ENCODE measurements around the gene ANAPC15. TPM values are rescaled to one million over a fixed set of nuclear protein-coding genes. Genes with fewer than 3 reads are reported as not detected.
"Not testable (repeated sequence)": the region's sequence is repeated elsewhere in the genome, so short reads cannot be mapped to it uniquely, and the experiment has no call there.

Gene ANAPC15
- total RNA-seq, 3 donors from 2014 or later (not counting 1 experiment from before 2014, with no cell fraction given): 22.0 to 38.3 (median 29.7) TPM

- WGBS (ENCODE audit: insufficient coverage): 95% methylated on average over 4 of the region's 4 CpGs
- peaks cover 3% of the 10 kb centered on the region for H3K4me1 ChIP-seq (ENCODE audit: control insufficient read depth, insufficient read depth, low read length)
- H3K9me3 Mint-ChIP-seq: no peaks in the 10 kb centered on the region
- H3K36me3 ChIP-seq (ENCODE audit: control insufficient read depth, insufficient read depth, low read length): no peaks in the 10 kb centered on the region
- DNase-seq (no peak), ATAC-seq (no peak)
- intact Hi-C loops (cut with micrococcal nuclease): no loop called here
- no peaks in the 10 kb centered on the region for H3K36me3 Mint-ChIP-seq
- H3K27me3 Mint-ChIP-seq (ENCODE audit: low read depth in 2 of 2): peaks cover 9 to 18% of the 10 kb centered on the region in 2 donors
- H3K4me3 ChIP-seq (ENCODE audit: low read length): no peak overlapping the region
- H3K27ac ChIP-seq (ENCODE audit: low read length): no peak overlapping the region
- no peak overlapping the region for H3K4me3 Mint-ChIP-seq
- no peaks in the 10 kb centered on the region for H3K9me3 ChIP-seq (ENCODE audit: control insufficient read depth, insufficient read depth, low read length)
- H3K27me3 ChIP-seq (ENCODE audit: control insufficient read depth, insufficient read depth, low read length): no peaks in the 10 kb centered on the region
- TF ChIP-seq CTCF (IDR thresholded peaks at IDR 0.05): no peak
- H3K4me1 Mint-ChIP-seq: no peaks in the 10 kb centered on the region
- no peak overlapping the region for H3K27ac Mint-ChIP-seq
Measured at GRCh38 chr11:72136684-72137262, 24.3 kb upstream of the ANAPC15 start.

GRCh38 chr11:72135891-72136683 lies 23.6 kb upstream of the ANAPC15 start:
- no peak overlapping the region for H3K4me3 ChIP-seq (ENCODE audit: low read length)
- no peak overlapping the region for H3K27ac ChIP-seq (ENCODE audit: low read length)
- Mint-ChIP-seq H3K36me3 (no peaks in the 10 kb centered on the region), H3K4me1 (no peaks in the 10 kb centered on the region), H3K4me3 (no peak overlapping the region), H3K27me3 (ENCODE audit: low read depth in 2 of 2) (peaks cover 9 to 15% of the 10 kb centered on the region in 2 donors), H3K9me3 (no peaks in the 10 kb centered on the region), H3K27ac (no peak overlapping the region)
- ATAC-seq: no peak
- H3K4me1 ChIP-seq (ENCODE audit: control insufficient read depth, insufficient read depth, low read length): peaks cover 3% of the 10 kb centered on the region
- intact Hi-C loops (cut with micrococcal nuclease): no loop called here
- no peaks in the 10 kb centered on the region for H3K9me3 ChIP-seq (ENCODE audit: control insufficient read depth, insufficient read depth, low read length)
- no peaks in the 10 kb centered on the region for H3K36me3 ChIP-seq (ENCODE audit: control insufficient read depth, insufficient read depth, low read length)
- TF ChIP-seq CTCF (IDR thresholded peaks at IDR 0.05): no peak
- H3K27me3 ChIP-seq (ENCODE audit: control insufficient read depth, insufficient read depth, low read length): no peaks in the 10 kb centered on the region
- WGBS (ENCODE audit: insufficient coverage): 91% methylated on average over 14 of the region's 14 CpGs
- DNase-seq: no peak

GRCh38 chr11:72135473-72135872 lies 23.0 kb upstream of the ANAPC15 start, which contains the start of gene FOLR3:
TSS of gene FOLR3 (plus strand) at chr11:72135725. CDS start at chr11:72135953, 228 bp downstream.
- H3K4me3 Mint-ChIP-seq; H3K27ac ChIP-seq (ENCODE audit: low read length); H3K4me1 Mint-ChIP-seq; DNase-seq; H3K9me3 Mint-ChIP-seq; H3K9me3 ChIP-seq (ENCODE audit: control insufficient read depth, insufficient read depth, low read length); intact Hi-C loops (cut with micrococcal nuclease); H3K27me3 ChIP-seq (ENCODE audit: control insufficient read depth, insufficient read depth, low read length); H3K36me3 ChIP-seq (ENCODE audit: control insufficient read depth, insufficient read depth, low read length); H3K36me3 Mint-ChIP-seq; H3K27ac Mint-ChIP-seq; H3K4me3 ChIP-seq (ENCODE audit: low read length); H3K4me1 ChIP-seq (ENCODE audit: control insufficient read depth, insufficient read depth, low read length): not testable (repeated sequence)
- 93% methylated on average over 2 of the region's 4 CpGs for WGBS (ENCODE audit: insufficient coverage)
- peak in 1 of 3 donors; percentile 46 for ATAC-seq
- peaks cover 9 to 12% of the 10 kb centered on the region in 2 donors for H3K27me3 Mint-ChIP-seq (ENCODE audit: low read depth in 2 of 2)

- H3K9me3 Mint-ChIP-seq: peaks cover 0 to 3% of the 10 kb centered on the region in 2 donors
- H3K27me3 ChIP-seq (ENCODE audit: control insufficient read depth, insufficient read depth, low read length): no peaks in the 10 kb centered on the region
- no peak for TF ChIP-seq CTCF (IDR thresholded peaks at IDR 0.05)
- DNase-seq (no peak), ATAC-seq (no peak)
- no peaks in the 10 kb centered on the region for H3K36me3 ChIP-seq (ENCODE audit: control insufficient read depth, insufficient read depth, low read length)
- no peak overlapping the region for H3K4me3 Mint-ChIP-seq
- no peak overlapping the region for H3K4me3 ChIP-seq (ENCODE audit: low read length)
- H3K9me3 ChIP-seq (ENCODE audit: control insufficient read depth, insufficient read depth, low read length): peaks cover 2% of the 10 kb centered on the region
- no CpG with 5 or more reads among the region's 2 CpGs for WGBS (ENCODE audit: insufficient coverage)
- no peaks in the 10 kb centered on the region for H3K36me3 Mint-ChIP-seq
- no peak overlapping the region for H3K27ac ChIP-seq (ENCODE audit: low read length)
- intact Hi-C loops (cut with micrococcal nuclease): no loop called here
- H3K4me1 Mint-ChIP-seq: no peaks in the 10 kb centered on the region
- H3K27me3 Mint-ChIP-seq (ENCODE audit: low read depth in 2 of 2): peaks cover 18 to 20% of the 10 kb centered on the region in 2 donors
- H3K4me1 ChIP-seq (ENCODE audit: control insufficient read depth, insufficient read depth, low read length): peaks cover 3% of the 10 kb centered on the region
- H3K27ac Mint-ChIP-seq: no peak overlapping the region
Measured at GRCh38 chr11:72132646-72133045, 20.2 kb upstream of the ANAPC15 start.
